Bladder microvascular endothelial cell (primary cell): Measurements from ENCODE around the gene STX2. TPM values are rescaled to one million over a fixed set of nuclear protein-coding genes. Genes with fewer than 3 reads are reported as not detected.

Source experiments
- total RNA-seq: library from RNA; depleted of rRNA; stranded (reverse); fragments of >200 nt; gene quantifications from 2 replicates; pipeline ENCODE4 v1.2.3, GENCODE V29; 2014

Gene STX2
- total RNA-seq, result 30.3 and 49.3 TPM in 2 replicates

DNA sequence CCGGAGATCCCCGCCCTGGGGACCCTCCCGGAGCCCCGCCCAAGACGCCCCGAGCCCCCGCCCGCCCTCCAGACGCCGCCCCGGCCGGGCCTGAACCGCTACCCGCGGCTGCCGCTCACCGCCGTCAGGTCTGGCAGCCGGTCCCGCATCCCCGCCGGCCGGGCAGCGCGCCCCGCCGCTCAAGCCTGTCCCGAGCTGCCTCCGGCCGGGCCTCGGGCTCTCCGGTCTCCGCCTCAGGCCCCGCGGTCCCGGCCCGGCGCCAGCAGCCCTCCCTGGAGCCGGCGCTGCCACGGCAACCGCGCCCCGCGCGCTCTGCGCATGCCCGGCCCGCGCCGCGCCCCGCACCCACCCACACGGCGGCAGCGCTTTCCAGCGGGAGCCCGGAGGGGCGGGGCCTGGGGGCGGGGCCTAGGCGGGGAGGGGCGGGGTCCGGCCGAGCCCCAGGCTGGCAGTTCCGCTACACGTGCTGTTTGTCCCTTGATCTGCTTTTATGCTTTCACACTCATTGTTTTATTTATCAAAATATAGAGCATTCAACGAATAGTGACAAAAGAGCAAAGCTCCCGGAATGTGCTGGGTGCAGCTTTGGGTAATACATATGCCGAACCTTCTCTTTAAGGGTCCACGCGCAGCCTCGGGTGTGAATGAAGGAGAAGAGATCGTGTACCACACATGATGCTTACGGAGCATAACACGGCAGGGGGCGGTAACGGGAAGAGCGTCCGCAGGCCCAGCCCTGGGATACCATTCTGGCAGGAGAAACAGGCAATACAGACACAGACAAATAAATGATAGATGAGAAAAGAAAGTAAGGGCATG lies at the start of gene STX2:
Gene STX2 (minus strand): TSS at position 300 of the 819 bp plus-strand sequence. CDS start 151 bp downstream, at position 149.

DNA sequence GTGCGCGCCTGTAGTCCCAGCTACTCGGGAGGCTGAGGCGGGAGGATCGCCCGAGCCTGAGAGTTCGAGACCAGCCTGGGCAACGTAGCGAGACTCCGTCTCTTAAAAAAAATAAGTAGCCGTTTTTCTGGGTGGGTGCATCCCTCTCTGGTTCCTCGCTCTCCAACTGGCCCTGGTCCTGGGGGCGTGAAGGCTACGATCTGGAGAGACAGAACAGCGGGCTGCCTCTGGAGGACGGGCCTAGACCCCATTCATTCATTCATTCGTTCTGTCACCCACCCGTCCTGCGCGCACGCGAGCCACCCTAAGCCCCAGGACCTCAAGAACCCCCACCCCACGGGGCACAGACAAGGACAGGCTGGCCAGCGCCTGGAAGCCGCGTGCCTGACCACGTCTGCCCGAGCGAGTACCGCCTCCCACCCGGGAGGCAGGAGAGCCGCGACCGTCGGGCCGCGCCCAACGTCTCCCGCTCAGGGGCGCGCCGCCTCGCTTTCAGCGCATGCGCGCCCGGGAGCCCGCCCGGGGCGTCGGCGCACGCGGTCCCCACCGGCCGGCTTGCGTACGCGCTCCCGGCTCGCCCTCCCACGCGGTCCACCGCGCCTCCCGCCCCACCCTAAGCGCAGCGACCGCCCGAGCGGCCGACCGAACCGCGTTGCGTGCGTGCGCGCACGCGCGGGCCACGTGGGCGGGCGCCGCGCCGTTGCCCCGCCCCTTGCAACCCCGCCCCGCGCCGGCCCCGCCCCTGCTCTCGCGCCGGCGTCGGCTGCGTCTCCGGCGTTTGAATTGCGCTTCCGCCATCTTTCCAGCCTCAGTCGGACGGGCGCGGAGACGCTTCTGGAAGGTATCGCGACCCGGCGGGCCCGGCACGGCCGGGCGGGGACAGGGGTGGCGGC lies 32.5 kb upstream of the STX2 start, which contains the start of gene RAN:
Gene RAN (plus strand): TSS at position 781 of the 893 bp plus-strand sequence. CDS start 528 bp downstream, outside the sequence.

Other genes with a start within 250 kb of the STX2 start
- gene RIMBP2, start 123.0 kb downstream of the STX2 start, total RNA-seq, result not detected in 2 replicates
- 599 and 1,195 TPM in 2 replicates for gene RAN, start 32.8 kb upstream of the STX2 start, total RNA-seq
- 0.06 and 0.16 TPM in 2 replicates for gene ADGRD1, start 114.7 kb upstream of the STX2 start, total RNA-seq